K562 (cell line): ENCODE measurements around the gene SFXN2. TPM values are rescaled to one million over a fixed set of nuclear protein-coding genes. Genes with fewer than 3 reads are reported as not detected.

ENCODE experiments used
- ATAC-seq: fragments of 200-7000 bp; cut with Tn5 transposase; 3 replicates; pipeline ENCODE4 v1.9.1; 2020; ENCODE audit warnings: moderate library complexity
- BruUV-seq: library from RNA; stranded (reverse); fragments of 400-500 nt; replicated peaks from 2 replicates; lab custom pipeline; 2021; lab: Mats Ljungman, UMichigan
- CTCF ChIA-PET: fragments of 300-600 bp; formaldehyde crosslinking; extraction: SDS; loops from one replicate; lab custom pipeline; 2021; ENCODE audit warnings: low intra/inter-chr PET ratio; lab: Yijun Ruan, JAX
- POLR2A ChIA-PET: fragments of 300-600, 350-650 bp; sonication (Branson Sonifier 250); formaldehyde crosslinking; extraction: SDS; loops from one replicate; lab custom pipeline; 2021; ENCODE audit warnings: antibody characterized with exemption, inconsistent platforms; lab: Yijun Ruan, JAX
- DNase-seq, 4 experiments: peaks; one replicate each; pipeline versions ENCODE4 v3.0.0 to v3.0.0-alpha.2; 2011 to 2018; ENCODE audit warnings: low spot score in 3 of 4, mixed read lengths in 3 of 4; ENCODE audit errors: extremely low read depth in 1 of 4
- FAIRE-seq: peaks from 2 replicates; lab custom pipeline; 2011; peaks lifted over from hg19 to GRCh38; lab: Jason Lieb, UNC
- H2AFZ ChIP-seq: 2 replicates; pipeline ENCODE4 v1.6.0; 2011; ENCODE audit warnings: low read depth, low read length, control low read depth, inconsistent platforms
- H3K27ac ChIP-seq: fragments of 200-600 bp; 3 replicates; pipeline ENCODE4 v1.8.0; 2011; ENCODE audit warnings: low read depth, mild to moderate bottlenecking, control low read depth, inconsistent platforms, low read length, moderate library complexity, mixed read lengths; ENCODE audit errors: extremely low read depth
- H3K27me3 ChIP-seq, 2 experiments: fragments of 300-600 bp in 1 of 2; 2 replicates in 1 of 2; 3 replicates in 1 of 2; pipeline versions ENCODE4 v1.6.0 to v1.8.0; 2011; ENCODE audit warnings: inconsistent platforms in 2 of 2, low read length in 2 of 2, mild to moderate bottlenecking in 1 of 2, mixed read lengths in 1 of 2, moderate library complexity in 1 of 2; ENCODE audit not compliant: control insufficient read depth in 2 of 2, insufficient read depth in 2 of 2
- H3K36me3 ChIP-seq: fragments of 300-600 bp; 3 replicates; pipeline ENCODE4 v1.8.0; 2011; ENCODE audit warnings: mild to moderate bottlenecking, low read length, inconsistent platforms; ENCODE audit not compliant: control insufficient read depth, insufficient read depth
- H3K4me1 ChIP-seq, 2 experiments: fragments of 200-600 bp in 1 of 2; replicated peaks in 1 of 2; 2 replicates in 1 of 2; 3 replicates in 1 of 2; pipeline versions ENCODE4 v1.5.1 to v1.8.0; 2011; ENCODE audit warnings: inconsistent platforms in 2 of 2, low read length in 2 of 2, mild to moderate bottlenecking in 1 of 2, mixed read lengths in 1 of 2, moderate library complexity in 1 of 2; ENCODE audit not compliant: control insufficient read depth in 2 of 2, insufficient read depth in 2 of 2
- H3K4me2 ChIP-seq: 2 replicates; pipeline ENCODE4 v1.6.1; 2011; ENCODE audit warnings: low read length, control low read depth, inconsistent platforms, mixed read lengths; ENCODE audit not compliant: insufficient read depth
- H3K4me3 ChIP-seq: fragments of 200-600 bp; sonication (generic), shearing (Covaris generic); 2 replicates; pipeline ENCODE4 v1.5.1; 2016; ENCODE audit warnings: control low read depth, inconsistent platforms
- H3K79me2 ChIP-seq: fragments of 200-600 bp; 3 replicates; pipeline ENCODE4 v1.8.0; 2011; ENCODE audit warnings: low read length, inconsistent platforms; ENCODE audit not compliant: control insufficient read depth, insufficient read depth
- H3K9ac ChIP-seq, 2 experiments: 2 replicates each; pipeline versions ENCODE4 v1.6.0 to v1.6.1; 2011; ENCODE audit warnings: low read depth in 2 of 2, low read length in 2 of 2, control low read depth in 1 of 2, inconsistent platforms in 1 of 2, mild to moderate bottlenecking in 1 of 2, mixed read lengths in 1 of 2; ENCODE audit not compliant: insufficient read depth in 1 of 2
- H3K9me1 ChIP-seq: one replicate; pipeline ENCODE4 v1.6.0; 2011; ENCODE audit warnings: inconsistent platforms, mild to moderate bottlenecking, low read length, moderate library complexity; ENCODE audit not compliant: control insufficient read depth, insufficient read depth
- H3K9me3 ChIP-seq: replicated peaks from 2 replicates; pipeline ENCODE4 v1.5.1; 2011; ENCODE audit warnings: low read depth, low read length, inconsistent platforms; ENCODE audit not compliant: control insufficient read depth, insufficient read depth
- H4K20me1 ChIP-seq: replicated peaks from 2 replicates; pipeline ENCODE4 v1.6.1; 2011; ENCODE audit warnings: low read length, inconsistent platforms, mixed read lengths; ENCODE audit not compliant: control insufficient read depth, insufficient read depth
- CBFB ChIP-seq: sonication (generic); formaldehyde crosslinking; IDR thresholded peaks from 2 replicates; pipeline ENCODE4 v1.4.0; 2020; ENCODE audit warnings: mild to moderate bottlenecking, missing genetic modification reagents
- CEBPB ChIP-seq: fragments of 450-650 bp; IDR thresholded peaks from 2 replicates; pipeline ENCODE4 v1.6.1; 2016; ENCODE audit warnings: missing genetic modification characterization, missing compliant biosample characterization
- FOXJ2 ChIP-seq: fragments of 200-800 bp; sonication (Bioruptor generic); IDR thresholded peaks from 2 replicates; pipeline ENCODE4 v1.6.1; 2016; ENCODE audit warnings: missing genetic modification characterization, missing compliant biosample characterization
- FOXM1 ChIP-seq, 2 experiments: fragments of 450-650 bp in 1 of 2; sonication (generic) in 1 of 2; formaldehyde crosslinking in 1 of 2; IDR thresholded peaks; 2 replicates each; pipeline versions ENCODE4 v1.6.1 to v1.9.0; 2017 to 2022; ENCODE audit warnings: low read depth in 2 of 2, mild to moderate bottlenecking in 2 of 2, missing genetic modification reagents in 1 of 2, moderate library complexity in 1 of 2
- ILF3 ChIP-seq: fragments of 450-650 bp; IDR thresholded peaks from 2 replicates; pipeline ENCODE4 v1.6.1; 2018; ENCODE audit warnings: antibody characterized with exemption, mild to moderate bottlenecking, moderate library complexity, borderline replicate concordance
- KLF16 ChIP-seq: IDR thresholded peaks from 2 replicates; pipeline ENCODE4 v1.6.1; 2016; ENCODE audit warnings: antibody characterized with exemption
- NCOR1 ChIP-seq: fragments of 450-650 bp; IDR thresholded peaks from 2 replicates; pipeline ENCODE4 v1.6.1; 2016; ENCODE audit warnings: mild to moderate bottlenecking, moderate library complexity
- ZBTB33 ChIP-seq: sonication (generic); formaldehyde crosslinking; IDR thresholded peaks from 2 replicates; pipeline ENCODE4 v1.8.1; 2023; ENCODE audit warnings: mild to moderate bottlenecking, missing genetic modification reagents
- ZNF12 ChIP-seq: sonication (generic); formaldehyde crosslinking; IDR thresholded peaks from 2 replicates; pipeline ENCODE4 v1.4.0; 2020; ENCODE audit warnings: mild to moderate bottlenecking, missing genetic modification reagents
- ZNF23 ChIP-seq: fragments of 250-450 bp; sonication (Bioruptor Pico); IDR thresholded peaks from 2 replicates; pipeline ENCODE4 v1.4.0; 2020; ENCODE audit warnings: mild to moderate bottlenecking
- ZNF449 ChIP-seq: fragments of 250-450 bp; sonication (Bioruptor Pico); IDR thresholded peaks from 2 replicates; pipeline ENCODE4 v1.8.0; 2022; ENCODE audit warnings: moderate library complexity, mild to moderate bottlenecking, inconsistent platforms
- ZNF707 ChIP-seq: fragments of 250-450 bp; sonication (Bioruptor Pico); conservative IDR thresholded peaks from 2 replicates; pipeline ENCODE4 v1.8.0; 2022; ENCODE audit warnings: inconsistent platforms, mild to moderate bottlenecking, moderate library complexity
- WGBS: fragments of 100-300 bp; shearing (Covaris generic); methylation state at CpG from one replicate; pipeline ENCODE4 v1.1.6; 2016; ENCODE audit warnings: low coverage, mixed read lengths; ENCODE audit not compliant: insufficient coverage; ENCODE audit errors: missing lambda C conversion rate; 5-methylcytosine and 5-hydroxymethylcytosine counted together
- in situ Hi-C: fragments of 300-500 bp; cut with MboI; formaldehyde crosslinking; loops from 4 replicates; pipeline ENCODE4 v1.15.0; 2018; ENCODE audit warnings: inconsistent platforms, mixed read lengths
- intact Hi-C: fragments of 100-400 bp; cut with micrococcal nuclease; formaldehyde crosslinking; loops from 2 replicates; pipeline ENCODE4 v1.14.2; 2022
- polyA plus RNA-seq, 8 experiments: library from polyadenylated mRNA; depleted of rRNA in 4 of 8; stranded (reverse) in 5 of 8; unstranded in 3 of 8; fragments of >200 nt; fragmentation: Nextera tagmentation in 2 of 8; fragmentation: Illumina TruSeq in 1 of 8; extraction: Ambion mirVana in 2 of 8; extraction: Trizol in 1 of 8; gene quantifications; 2 replicates each; pipeline versions ENCODE4 v1.2.1 to v1.2.3, GENCODE V29; 2011 to 2014; ENCODE audit warnings: inconsistent platforms in 1 of 8, missing spikeins in 1 of 8
- total RNA-seq, 7 experiments: library from RNA; depleted of rRNA in 6 of 7; stranded (reverse); fragments of >200 nt in 6 of 7; fragmentation: Illumina TruSeq in 2 of 7; extraction: Trizol in 2 of 7; gene quantifications; 2 replicates each; pipeline versions ENCODE4 v1.2.1 to v1.2.3, GENCODE V29; 2011 to 2021; ENCODE audit warnings: low replicate concordance in 1 of 7
- TF ChIP-seq, protein P1 (sequence below): fragments of 450-650 bp; IDR thresholded peaks from 2 replicates; pipeline ENCODE4 v1.6.1; 2017; ENCODE audit warnings: antibody characterized with exemption, mild to moderate bottlenecking

Gene SFXN2
- total and polyA plus RNA-seq, 9 of the 15 experiments (the other 6 are each of a cell fraction or from before 2014, with no cell fraction given): 7.3 to 23.8 (median 15.7) TPM

- peaks cover 4 to 12% of the 10 kb centered on the region in 2 experiments for H3K4me1 ChIP-seq
- intact Hi-C loops: no loop called here
- no peak for FAIRE-seq
Observed at GRCh38 chr10:102683736-102684135, 30.7 kb upstream of the SFXN2 start.

More at GRCh38 chr10:102683736-102684135, 30.7 kb upstream of the SFXN2 start:
- BruUV-seq: no TSS peak
- Histone ChIP-seq H4K20me1 (no peaks in the 10 kb centered on the region), H3K4me2 (no peak overlapping the region), H3K27me3 (no peaks in the 10 kb centered on the region), H3K27ac (no peak overlapping the region), H3K9me1 (no peaks in the 10 kb centered on the region), H3K9me3 (no peaks in the 10 kb centered on the region), H3K36me3 (peaks cover 5% of the 10 kb centered on the region; the same call in 1 of the 3 replicates), H3K9ac (peak overlapping the region in 1 of 2 experiments; percentile 45; a peak in 1 of 4 replicates), H3K79me2 (no peaks in the 10 kb centered on the region), H2AFZ (no peak overlapping the region), H3K4me3 (no peak overlapping the region)
- no peak for ATAC-seq
- 64% methylated on average over 4 of the region's 5 CpGs for WGBS
- TF ChIP-seq ZBTB33 (CRISPR knock-in tag) (no peak), NCOR1 (no peak), ZNF12 (CRISPR knock-in tag) (no peak), CEBPB (tag) (no peak), FOXJ2 (tag) (no peak), ILF3 (no peak), CBFB (no peak), KLF16 (no peak), ZNF23 (CRISPR knock-in tag) (no peak), ZNF449 (CRISPR knock-in tag) (no peak), ZNF707 (CRISPR knock-in tag) (no peak), FOXM1 (IDR thresholded peaks at IDR 0.05; ENCODE audit: low read depth) (no peak), FOXM1 (CRISPR knock-in tag; IDR thresholded peaks at IDR 0.05; ENCODE audit: low read depth) (no peak)
- TF ChIP-seq, protein P1, sequence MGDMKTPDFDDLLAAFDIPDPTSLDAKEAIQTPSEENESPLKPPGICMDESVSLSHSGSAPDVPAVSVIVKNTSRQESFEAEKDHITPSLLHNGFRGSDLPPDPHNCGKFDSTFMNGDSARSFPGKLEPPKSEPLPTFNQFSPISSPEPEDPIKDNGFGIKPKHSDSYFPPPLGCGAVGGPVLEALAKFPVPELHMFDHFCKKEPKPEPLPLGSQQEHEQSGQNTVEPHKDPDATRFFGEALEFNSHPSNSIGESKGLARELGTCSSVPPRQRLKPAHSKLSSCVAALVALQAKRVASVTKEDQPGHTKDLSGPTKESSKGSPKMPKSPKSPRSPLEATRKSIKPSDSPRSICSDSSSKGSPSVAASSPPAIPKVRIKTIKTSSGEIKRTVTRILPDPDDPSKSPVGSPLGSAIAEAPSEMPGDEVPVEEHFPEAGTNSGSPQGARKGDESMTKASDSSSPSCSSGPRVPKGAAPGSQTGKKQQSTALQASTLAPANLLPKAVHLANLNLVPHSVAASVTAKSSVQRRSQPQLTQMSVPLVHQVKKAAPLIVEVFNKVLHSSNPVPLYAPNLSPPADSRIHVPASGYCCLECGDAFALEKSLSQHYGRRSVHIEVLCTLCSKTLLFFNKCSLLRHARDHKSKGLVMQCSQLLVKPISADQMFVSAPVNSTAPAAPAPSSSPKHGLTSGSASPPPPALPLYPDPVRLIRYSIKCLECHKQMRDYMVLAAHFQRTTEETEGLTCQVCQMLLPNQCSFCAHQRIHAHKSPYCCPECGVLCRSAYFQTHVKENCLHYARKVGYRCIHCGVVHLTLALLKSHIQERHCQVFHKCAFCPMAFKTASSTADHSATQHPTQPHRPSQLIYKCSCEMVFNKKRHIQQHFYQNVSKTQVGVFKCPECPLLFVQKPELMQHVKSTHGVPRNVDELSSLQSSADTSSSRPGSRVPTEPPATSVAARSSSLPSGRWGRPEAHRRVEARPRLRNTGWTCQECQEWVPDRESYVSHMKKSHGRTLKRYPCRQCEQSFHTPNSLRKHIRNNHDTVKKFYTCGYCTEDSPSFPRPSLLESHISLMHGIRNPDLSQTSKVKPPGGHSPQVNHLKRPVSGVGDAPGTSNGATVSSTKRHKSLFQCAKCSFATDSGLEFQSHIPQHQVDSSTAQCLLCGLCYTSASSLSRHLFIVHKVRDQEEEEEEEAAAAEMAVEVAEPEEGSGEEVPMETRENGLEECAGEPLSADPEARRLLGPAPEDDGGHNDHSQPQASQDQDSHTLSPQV: no peak
- in situ Hi-C loops: no loop called here
- no peak for DNase-seq
- ChIA-PET POLR2A (interaction anchor here (0.7 to 1.3 kb wide), 2 partner anchors 30 to 1620 kb away, joined by 3 read pairs; no protein-coding TSS in a partner anchor), CTCF (no interaction called here)
